Heart left ventricle (tissue), 13 donors: ENCODE data around the gene SSC5D.

Experiments used
- POLR2A ChIP-seq, 2 donors: fragments of 450-650 bp; IDR thresholded peaks; one replicate each; pipeline ENCODE4 v1.6.1; 2017; ENCODE audit warnings: antibody characterized with exemption in 2 of 2, mild to moderate bottlenecking in 2 of 2, moderate library complexity in 2 of 2
- TF ChIP-seq, protein P1 (sequence below), 12 donors: fragments of 200-600 bp; sonication (generic) in 4 of 12; IDR thresholded peaks; one replicate each; pipeline versions ENCODE4 v1.5.0 to v1.8.0; 2018 to 2022; ENCODE audit warnings: antibody characterized with exemption in 12 of 12, mild to moderate bottlenecking in 5 of 12
- donor health status: ischemic (EF 13 %, LVEDD 7.1; RV severe dilation, severe dysfunction).
- donor health status: DM: no; HTN: yes; CAD: no.
- donor health status: DM: no; HTN: no; CAD: no.
- donor health status: ischemic (EF 25% LVEDD 6.9; RV normal size, moderate dysfunction).
- donor health status: ischemic (EF 25% LVEDD 5.7; RV mildly dilated, moderate dysfunction).
- donor health status: ischemic (EF 35%, LVEDD 5.7; RV mildly dilated, moderate dysfunction).
- donor health status: nonischemic (EF 11% LVEDD 7.7; RV severe dilation, severe dysfunction).
- donor health status: DM: yes; HTN: yes; CAD: no.
- donor health status: PGD.
- donor health status: ischemic (EF 29% LVEDD 5.4; RV normal size, mild dysfunction).
- donor health status: nonischemic (EF 23%, LVEDD 6.1; RV moderate dilation, normal function).

DNA sequence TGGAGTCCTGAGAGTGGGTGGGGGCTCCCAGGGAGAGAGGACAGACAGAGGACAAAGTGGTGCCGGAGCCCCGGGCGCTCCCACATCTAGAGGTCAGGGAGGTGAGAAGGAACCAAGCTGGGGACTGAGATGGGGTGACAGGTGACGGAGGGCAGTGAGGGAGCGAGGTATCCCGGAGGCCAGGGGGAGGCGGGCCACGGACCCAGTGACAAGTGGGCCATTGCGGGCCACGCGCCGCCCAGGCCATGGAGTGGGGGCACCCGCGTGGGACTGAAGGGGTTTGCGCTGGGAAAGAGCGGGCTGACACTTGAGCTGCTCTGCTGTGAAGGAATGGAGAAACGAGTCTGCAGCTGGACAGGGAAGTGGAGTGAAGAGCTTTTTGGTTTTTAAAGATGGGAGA, 9.2 kb upstream of the SSC5D start:
- TF ChIP-seq, protein P1, sequence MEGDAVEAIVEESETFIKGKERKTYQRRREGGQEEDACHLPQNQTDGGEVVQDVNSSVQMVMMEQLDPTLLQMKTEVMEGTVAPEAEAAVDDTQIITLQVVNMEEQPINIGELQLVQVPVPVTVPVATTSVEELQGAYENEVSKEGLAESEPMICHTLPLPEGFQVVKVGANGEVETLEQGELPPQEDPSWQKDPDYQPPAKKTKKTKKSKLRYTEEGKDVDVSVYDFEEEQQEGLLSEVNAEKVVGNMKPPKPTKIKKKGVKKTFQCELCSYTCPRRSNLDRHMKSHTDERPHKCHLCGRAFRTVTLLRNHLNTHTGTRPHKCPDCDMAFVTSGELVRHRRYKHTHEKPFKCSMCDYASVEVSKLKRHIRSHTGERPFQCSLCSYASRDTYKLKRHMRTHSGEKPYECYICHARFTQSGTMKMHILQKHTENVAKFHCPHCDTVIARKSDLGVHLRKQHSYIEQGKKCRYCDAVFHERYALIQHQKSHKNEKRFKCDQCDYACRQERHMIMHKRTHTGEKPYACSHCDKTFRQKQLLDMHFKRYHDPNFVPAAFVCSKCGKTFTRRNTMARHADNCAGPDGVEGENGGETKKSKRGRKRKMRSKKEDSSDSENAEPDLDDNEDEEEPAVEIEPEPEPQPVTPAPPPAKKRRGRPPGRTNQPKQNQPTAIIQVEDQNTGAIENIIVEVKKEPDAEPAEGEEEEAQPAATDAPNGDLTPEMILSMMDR (IDR thresholded peaks at IDR 0.05) = no peak
- TF ChIP-seq POLR2A (IDR thresholded peaks at IDR 0.05) = no peak
